NCI-H146 (cell line): Measurements from ENCODE around the gene DPY19L3.
"Not testable (repeated sequence)": the region's sequence is repeated elsewhere in the genome, so short reads cannot be mapped to it uniquely, and the experiment has no call there.

ENCODE experiments used
- DNase-seq: peaks from one replicate; lab custom pipeline; 2025; lab: John Stamatoyannopoulos, UW

DPY19L3 gene

DNA sequence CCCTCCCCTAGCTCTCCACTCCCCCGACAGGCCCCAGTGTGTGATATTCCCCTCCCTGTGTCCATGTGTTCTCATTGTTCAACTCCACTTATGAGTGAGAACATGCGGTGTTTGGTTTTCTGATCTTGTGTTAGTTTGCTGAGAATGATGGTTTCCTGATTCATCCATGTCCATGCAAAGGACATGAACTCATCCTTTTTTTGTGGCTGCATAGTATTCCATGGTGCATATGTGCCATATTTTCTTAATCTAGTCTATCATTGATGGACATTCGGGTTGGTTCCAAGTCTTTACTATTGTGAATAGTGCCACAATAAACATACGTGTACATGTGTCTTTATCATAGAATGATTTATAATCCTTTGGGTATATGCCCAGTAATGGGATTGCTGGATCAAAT lies 106.9 kb downstream of the DPY19L3 start:
- not testable (repeated sequence) for DNase-seq

GRCh38 chr19:32519023-32519422 lies 113.5 kb downstream of the DPY19L3 start:
- DNase-seq, result no peak

DNA sequence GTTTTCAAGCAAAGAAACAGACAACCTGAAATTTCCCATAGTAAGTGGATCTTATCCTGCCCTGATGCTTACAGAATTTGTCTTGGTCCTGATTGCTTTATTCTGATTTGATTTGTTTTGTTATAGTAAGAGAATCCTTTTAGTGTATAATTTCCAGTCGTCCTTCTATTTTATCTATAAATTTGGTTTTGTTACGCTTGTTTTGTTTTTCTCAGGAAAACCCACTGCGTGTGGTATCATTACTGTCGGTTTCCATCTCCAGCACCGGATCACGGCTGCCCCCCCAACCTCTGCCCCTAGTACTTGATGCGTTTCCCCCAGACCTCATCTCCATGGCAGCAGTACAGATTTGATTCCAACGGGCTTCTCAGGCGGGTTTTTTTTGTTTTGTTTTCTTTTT lies 117.4 kb downstream of the DPY19L3 start:
- no peak for DNase-seq

DNA sequence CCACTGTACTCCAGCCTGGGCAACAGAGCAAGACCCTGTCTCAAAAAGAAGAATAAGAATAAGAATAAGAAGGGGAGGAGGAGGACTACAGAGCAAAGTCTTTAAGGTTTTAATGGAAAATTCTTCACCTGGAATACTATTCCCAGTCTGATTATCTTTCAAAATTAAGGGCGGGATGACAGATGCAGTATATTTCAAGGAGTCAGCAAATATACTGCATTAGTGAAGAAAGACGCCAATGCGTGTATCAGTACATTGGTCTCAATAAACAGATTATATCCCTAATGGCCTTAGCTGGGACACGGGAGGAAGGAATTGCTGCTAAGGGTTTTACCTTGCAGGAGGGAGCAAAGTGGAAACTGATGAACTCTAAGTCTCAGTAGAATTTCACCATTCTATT lies 121.3 kb downstream of the DPY19L3 start:
- DNase-seq, result no peak

DNA sequence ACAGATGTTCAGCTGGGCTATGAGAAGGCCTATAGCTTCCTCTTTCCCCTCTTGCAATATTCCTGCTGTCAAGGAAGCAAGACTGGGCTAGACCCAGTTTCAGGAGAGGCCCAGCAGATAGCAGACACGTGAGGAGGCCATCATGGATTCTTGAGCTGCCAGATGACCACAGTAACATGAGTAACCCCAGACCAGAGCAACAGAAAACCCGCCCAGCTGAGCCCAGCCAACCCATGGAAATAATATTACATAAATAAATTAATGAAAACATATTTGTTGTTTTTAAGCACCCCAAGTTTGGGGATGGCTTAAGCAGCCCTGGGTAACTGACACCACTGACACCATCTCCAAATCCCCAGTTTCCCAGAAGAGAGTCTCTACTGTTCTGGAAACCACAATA lies 125.2 kb downstream of the DPY19L3 start:
- no peak for DNase-seq

GRCh38 chr19:32532233-32532632 lies 126.7 kb downstream of the DPY19L3 start:
- DNase-seq, result no peak
